ENCODE data around the gene ZBTB7C. TPM values are rescaled to one million over a fixed set of nuclear protein-coding genes. Genes with fewer than 3 reads are reported as not detected.

The ZBTB7C gene
- total RNA-seq, 1 donor from 2014 or later = 0.15 TPM

GRCh38 chr18:48126240-48126639 lies 282.9 kb downstream of the ZBTB7C start:
- H3K36me3 Mint-ChIP-seq = no peaks in the 10 kb centered on the region
- H3K27me3 Mint-ChIP-seq (ENCODE audit: insufficient read depth, low read depth) = peaks cover 6% of the 10 kb centered on the region
- no peak overlapping the region for H2AFZ ChIP-seq (replicated peaks)

GRCh38 chr18:48125724-48126123 lies 283.5 kb downstream of the ZBTB7C start:
- no peak for DNase-seq (ENCODE audit: low spot score)
- no peak overlapping the region for H3K4me2 ChIP-seq
- no peaks in the 10 kb centered on the region for H3F3A ChIP-seq (ENCODE audit: low read depth)
- Mint-ChIP-seq H3K4me3 (no peak overlapping the region), H3K4me1 (peaks cover 27% of the 10 kb centered on the region), H3K36me3 (no peaks in the 10 kb centered on the region), H3K27ac (no peak overlapping the region), H3K27me3 (ENCODE audit: insufficient read depth, low read depth) (peaks cover 6% of the 10 kb centered on the region), H3K9me3 (no peaks in the 10 kb centered on the region)
- no peak overlapping the region for H3K4me3 ChIP-seq
- H3K79me2 ChIP-seq (ENCODE audit: low read depth) = no peaks in the 10 kb centered on the region
- H3K4me1 ChIP-seq = peaks cover 10% of the 10 kb centered on the region
- no peak overlapping the region for H3K27ac ChIP-seq
- no peaks in the 10 kb centered on the region for H4K20me1 ChIP-seq (ENCODE audit: low read depth)
- H2AFZ ChIP-seq (replicated peaks) = no peak overlapping the region
- TF ChIP-seq EZH2 (IDR thresholded peaks at IDR 0.05) (no peak), EZH2phosphoT487 (IDR thresholded peaks at IDR 0.05) (no peak), CTCF (IDR thresholded peaks at IDR 0.05) (no peak)
- no peaks in the 10 kb centered on the region for H3K36me3 ChIP-seq
- H3K9ac ChIP-seq = no peak overlapping the region
- no peaks in the 10 kb centered on the region for H3K9me3 ChIP-seq (ENCODE audit: low read depth)
- no peaks in the 10 kb centered on the region for H3K27me3 ChIP-seq

More at GRCh38 chr18:48126240-48126639, 282.9 kb downstream of the ZBTB7C start:
- Histone ChIP-seq H3F3A (ENCODE audit: low read depth) (no peaks in the 10 kb centered on the region), H3K4me2 (no peak overlapping the region), H3K9me3 (ENCODE audit: low read depth) (no peaks in the 10 kb centered on the region), H3K9ac (no peak overlapping the region), H3K4me3 (no peak overlapping the region), H3K27ac (no peak overlapping the region), H3K4me1 (peaks cover 10% of the 10 kb centered on the region), H3K79me2 (ENCODE audit: low read depth) (no peaks in the 10 kb centered on the region), H4K20me1 (ENCODE audit: low read depth) (no peaks in the 10 kb centered on the region), H3K27me3 (no peaks in the 10 kb centered on the region), H3K36me3 (no peaks in the 10 kb centered on the region)
- Mint-ChIP-seq H3K27ac (no peak overlapping the region), H3K9me3 (no peaks in the 10 kb centered on the region), H3K4me1 (peaks cover 27% of the 10 kb centered on the region), H3K4me3 (no peak overlapping the region)
- no peak for TF ChIP-seq EZH2 (IDR thresholded peaks at IDR 0.05)
- TF ChIP-seq CTCF (IDR thresholded peaks at IDR 0.05) = no peak
- no peak for TF ChIP-seq EZH2phosphoT487 (IDR thresholded peaks at IDR 0.05)
- no peak for DNase-seq (ENCODE audit: low spot score)

DNA sequence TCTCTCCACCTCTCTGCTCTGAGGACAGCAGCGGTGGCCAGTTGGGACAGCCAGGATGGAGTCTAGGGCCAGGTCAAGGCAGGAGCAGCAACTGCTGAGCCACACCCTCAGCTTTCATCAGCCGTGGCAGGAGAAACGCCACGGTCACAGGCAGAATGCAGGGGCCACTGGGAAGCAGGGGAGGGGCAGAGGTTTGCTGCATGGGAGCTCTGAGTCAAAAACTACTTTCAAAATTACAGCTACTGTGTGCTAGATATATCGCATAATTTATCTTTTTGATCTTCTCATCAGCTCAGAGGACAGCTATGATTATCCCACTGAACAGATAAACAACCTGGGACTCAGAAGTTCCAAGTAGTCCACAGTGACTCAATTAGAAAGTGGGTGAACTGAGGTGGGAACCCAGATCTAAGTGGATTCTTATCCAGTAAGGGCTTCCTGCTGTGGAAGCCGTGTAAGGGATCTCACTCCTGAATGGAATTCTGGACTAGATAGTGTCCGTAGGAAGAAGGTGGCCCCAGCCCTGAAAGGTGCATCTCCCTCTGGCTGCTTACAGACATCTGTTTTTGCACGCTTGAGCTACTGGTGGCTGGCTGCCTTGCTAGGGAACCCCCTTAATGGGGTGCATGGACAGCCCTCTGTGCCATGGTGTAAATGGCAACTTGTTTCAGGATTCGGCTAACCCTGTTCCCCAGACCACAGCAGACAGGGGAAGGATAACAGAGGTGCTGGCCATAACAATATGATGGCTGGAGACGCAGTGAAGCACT lies 284.1 kb downstream of the ZBTB7C start:
- no peaks in the 10 kb centered on the region for H3K79me2 ChIP-seq (ENCODE audit: low read depth)
- peaks cover 9% of the 10 kb centered on the region for H3K4me1 ChIP-seq
- H4K20me1 ChIP-seq (ENCODE audit: low read depth) = no peaks in the 10 kb centered on the region
- H3F3A ChIP-seq (ENCODE audit: low read depth) = no peaks in the 10 kb centered on the region
- no peaks in the 10 kb centered on the region for H3K9me3 ChIP-seq (ENCODE audit: low read depth)
- H3K27ac ChIP-seq = no peak overlapping the region
- H3K4me2 ChIP-seq = no peak overlapping the region
- H3K9ac ChIP-seq = no peak overlapping the region
- H3K27ac Mint-ChIP-seq = no peak overlapping the region
- H3K36me3 ChIP-seq = no peaks in the 10 kb centered on the region
- DNase-seq (ENCODE audit: low spot score) = no peak
- peaks cover 27% of the 10 kb centered on the region for H3K4me1 Mint-ChIP-seq
- no peaks in the 10 kb centered on the region for H3K36me3 Mint-ChIP-seq
- H3K4me3 ChIP-seq = no peak overlapping the region
- no peak overlapping the region for H2AFZ ChIP-seq (replicated peaks)
- H3K27me3 ChIP-seq = no peaks in the 10 kb centered on the region
- H3K4me3 Mint-ChIP-seq = no peak overlapping the region
- H3K9me3 Mint-ChIP-seq = no peaks in the 10 kb centered on the region
- no peak for TF ChIP-seq EZH2 (IDR thresholded peaks at IDR 0.05)
- no peak for TF ChIP-seq CTCF (IDR thresholded peaks at IDR 0.05)
- no peak for TF ChIP-seq EZH2phosphoT487 (IDR thresholded peaks at IDR 0.05)
- H3K27me3 Mint-ChIP-seq (ENCODE audit: insufficient read depth, low read depth) = peaks cover 6% of the 10 kb centered on the region
